DND-41 (cell line): ENCODE data around the gene SNF8.

Experiments
- ATAC-seq: fragments of 200-7000 bp; cut with Tn5 transposase; 3 replicates; pipeline ENCODE4 v1.9.1; 2021; ENCODE audit warnings: low read depth; ENCODE audit not compliant: insufficient read depth
- DNase-seq: peaks from one replicate; pipeline ENCODE4 v3.0.0-alpha.2; 2020
- H2AFZ ChIP-seq: 2 replicates; pipeline ENCODE4 v1.6.0; 2012; ENCODE audit warnings: low read depth, low read length
- H3K27ac ChIP-seq: 2 replicates; pipeline ENCODE4 v1.5.1; 2012; ENCODE audit warnings: low read length, inconsistent platforms
- H3K27me3 ChIP-seq: fragments of 200-600 bp; sonication (generic); 2 replicates; pipeline ENCODE4 v1.6.0; 2012; ENCODE audit warnings: low read length, mild to moderate bottlenecking, inconsistent platforms; ENCODE audit not compliant: insufficient read depth, poor library complexity
- H3K36me3 ChIP-seq: 2 replicates; pipeline ENCODE4 v1.5.1; 2012; ENCODE audit warnings: low read length, inconsistent platforms; ENCODE audit not compliant: insufficient read depth
- H3K4me1 ChIP-seq: 2 replicates; pipeline ENCODE4 v1.5.1; 2012; ENCODE audit warnings: mild to moderate bottlenecking, low read length; ENCODE audit not compliant: insufficient read depth
- H3K4me2 ChIP-seq: 2 replicates; pipeline ENCODE4 v1.6.0; 2012; ENCODE audit warnings: mild to moderate bottlenecking, moderate library complexity, low read length, inconsistent platforms; ENCODE audit not compliant: insufficient read depth
- H3K4me3 ChIP-seq, 2 experiments: fragments of 200-600 bp in 1 of 2; shearing (Covaris generic) in 1 of 2; 2 replicates each; pipeline ENCODE4 v1.5.1; 2012 to 2016; ENCODE audit warnings: inconsistent platforms in 2 of 2, low read length in 2 of 2, mild to moderate bottlenecking in 2 of 2, low read depth in 1 of 2, moderate library complexity in 1 of 2
- H3K79me2 ChIP-seq: 2 replicates; pipeline ENCODE4 v1.6.0; 2012; ENCODE audit warnings: low read length, inconsistent platforms; ENCODE audit not compliant: insufficient read depth
- H3K9ac ChIP-seq: 2 replicates; pipeline ENCODE4 v1.6.0; 2012; ENCODE audit warnings: low read depth, mild to moderate bottlenecking, inconsistent platforms, low read length, moderate library complexity
- H3K9me3 ChIP-seq: 2 replicates; pipeline ENCODE4 v1.5.1; 2012; ENCODE audit warnings: low read length, moderate library complexity, mild to moderate bottlenecking, inconsistent platforms; ENCODE audit not compliant: insufficient read depth, severe bottlenecking
- H4K20me1 ChIP-seq: 2 replicates; pipeline ENCODE4 v1.6.0; 2012; ENCODE audit warnings: low read length; ENCODE audit not compliant: insufficient read depth
- EZH2 ChIP-seq: IDR thresholded peaks from 3 replicates; pipeline ENCODE4 v1.6.1; 2012; ENCODE audit warnings: borderline replicate concordance, low read depth, mild to moderate bottlenecking, moderate library complexity, low read length, inconsistent platforms; ENCODE audit not compliant: severe bottlenecking
- TF ChIP-seq, protein P1 (sequence below): IDR thresholded peaks from 2 replicates; pipeline ENCODE4 v1.5.1; 2012; ENCODE audit warnings: borderline replicate concordance, low read length, moderate library complexity, mild to moderate bottlenecking; ENCODE audit not compliant: poor library complexity, severe bottlenecking; ENCODE audit errors: extremely low read depth

The SNF8 gene

GRCh38 chr17:48901241-48901640 lies 43.4 kb downstream of the SNF8 start:
- Histone ChIP-seq H3K4me3 (no peak overlapping the region), H3K9me3 (no peaks in the 10 kb centered on the region), H3K36me3 (peaks cover 10% of the 10 kb centered on the region), H3K4me2 (no peak overlapping the region), H3K4me1 (no peaks in the 10 kb centered on the region), H2AFZ (no peak overlapping the region), H3K27me3 (no peaks in the 10 kb centered on the region), H3K79me2 (no peaks in the 10 kb centered on the region), H3K27ac (no peak overlapping the region), H4K20me1 (no peaks in the 10 kb centered on the region), H3K9ac (no peak overlapping the region)
- TF ChIP-seq, protein P1, sequence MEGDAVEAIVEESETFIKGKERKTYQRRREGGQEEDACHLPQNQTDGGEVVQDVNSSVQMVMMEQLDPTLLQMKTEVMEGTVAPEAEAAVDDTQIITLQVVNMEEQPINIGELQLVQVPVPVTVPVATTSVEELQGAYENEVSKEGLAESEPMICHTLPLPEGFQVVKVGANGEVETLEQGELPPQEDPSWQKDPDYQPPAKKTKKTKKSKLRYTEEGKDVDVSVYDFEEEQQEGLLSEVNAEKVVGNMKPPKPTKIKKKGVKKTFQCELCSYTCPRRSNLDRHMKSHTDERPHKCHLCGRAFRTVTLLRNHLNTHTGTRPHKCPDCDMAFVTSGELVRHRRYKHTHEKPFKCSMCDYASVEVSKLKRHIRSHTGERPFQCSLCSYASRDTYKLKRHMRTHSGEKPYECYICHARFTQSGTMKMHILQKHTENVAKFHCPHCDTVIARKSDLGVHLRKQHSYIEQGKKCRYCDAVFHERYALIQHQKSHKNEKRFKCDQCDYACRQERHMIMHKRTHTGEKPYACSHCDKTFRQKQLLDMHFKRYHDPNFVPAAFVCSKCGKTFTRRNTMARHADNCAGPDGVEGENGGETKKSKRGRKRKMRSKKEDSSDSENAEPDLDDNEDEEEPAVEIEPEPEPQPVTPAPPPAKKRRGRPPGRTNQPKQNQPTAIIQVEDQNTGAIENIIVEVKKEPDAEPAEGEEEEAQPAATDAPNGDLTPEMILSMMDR, result no peak
- TF ChIP-seq EZH2, result no peak
- 0 out of 3 replicates have a peak, but pooled peaks have one; percentile 24 for ATAC-seq
- no peak for DNase-seq

DNA sequence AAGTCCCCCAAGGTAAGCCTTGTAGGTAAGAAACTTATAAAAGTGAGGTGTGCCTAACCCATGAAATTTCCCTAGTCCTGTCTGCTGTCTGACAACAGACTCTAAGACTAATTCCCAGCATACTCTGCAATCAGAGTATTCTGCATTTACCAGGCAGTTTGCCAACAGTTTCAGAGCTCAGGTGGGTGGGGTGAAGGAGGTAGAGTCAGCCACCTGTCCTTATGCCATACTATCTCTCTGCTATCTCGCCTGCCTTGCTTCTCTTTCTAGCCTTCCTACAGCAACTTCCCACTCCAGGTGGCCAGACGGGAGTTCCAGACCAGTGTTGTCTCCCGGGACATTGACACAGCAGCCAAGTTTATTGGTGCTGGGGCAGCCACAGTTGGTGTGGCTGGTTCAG lies 49.8 kb downstream of the SNF8 start:
- DNase-seq, result no peak
- Histone ChIP-seq H3K9me3 (no peaks in the 10 kb centered on the region), H3K9ac (no peak overlapping the region), H3K27me3 (no peaks in the 10 kb centered on the region), H3K36me3 (peaks cover 24% of the 10 kb centered on the region), H3K4me1 (peaks cover 31% of the 10 kb centered on the region), H3K4me2 (no peak overlapping the region), H3K79me2 (peaks cover 21% of the 10 kb centered on the region), H3K27ac (no peak overlapping the region), H3K4me3 (no peak overlapping the region), H4K20me1 (no peaks in the 10 kb centered on the region), H2AFZ (no peak overlapping the region)
- ATAC-seq, result no peak
- TF ChIP-seq EZH2, result no peak

- peaks cover 21% of the 10 kb centered on the region for H3K79me2 ChIP-seq
- H3K9ac ChIP-seq, result peak overlapping the region; percentile 67
- no peaks in the 10 kb centered on the region for H3K27me3 ChIP-seq
- no peaks in the 10 kb centered on the region for H3K9me3 ChIP-seq
- TF ChIP-seq, protein P1, result no peak
- TF ChIP-seq EZH2, result no peak
- H3K36me3 ChIP-seq, result peaks cover 24% of the 10 kb centered on the region
- H2AFZ ChIP-seq, result no peak overlapping the region
- no peak overlapping the region for H3K27ac ChIP-seq
- DNase-seq (no peak), ATAC-seq (no peak)
- no peaks in the 10 kb centered on the region for H4K20me1 ChIP-seq
- H3K4me2 ChIP-seq, result peak overlapping the region; percentile 94
- peak overlapping the region; percentile 77 to 88; a peak in 3 of 4 replicates for H3K4me3 ChIP-seq
- H3K4me1 ChIP-seq, result peaks cover 31% of the 10 kb centered on the region
These were observed 50.8 kb downstream of the SNF8 start for GRCh38 chr17:48893646-48894508.

DNA sequence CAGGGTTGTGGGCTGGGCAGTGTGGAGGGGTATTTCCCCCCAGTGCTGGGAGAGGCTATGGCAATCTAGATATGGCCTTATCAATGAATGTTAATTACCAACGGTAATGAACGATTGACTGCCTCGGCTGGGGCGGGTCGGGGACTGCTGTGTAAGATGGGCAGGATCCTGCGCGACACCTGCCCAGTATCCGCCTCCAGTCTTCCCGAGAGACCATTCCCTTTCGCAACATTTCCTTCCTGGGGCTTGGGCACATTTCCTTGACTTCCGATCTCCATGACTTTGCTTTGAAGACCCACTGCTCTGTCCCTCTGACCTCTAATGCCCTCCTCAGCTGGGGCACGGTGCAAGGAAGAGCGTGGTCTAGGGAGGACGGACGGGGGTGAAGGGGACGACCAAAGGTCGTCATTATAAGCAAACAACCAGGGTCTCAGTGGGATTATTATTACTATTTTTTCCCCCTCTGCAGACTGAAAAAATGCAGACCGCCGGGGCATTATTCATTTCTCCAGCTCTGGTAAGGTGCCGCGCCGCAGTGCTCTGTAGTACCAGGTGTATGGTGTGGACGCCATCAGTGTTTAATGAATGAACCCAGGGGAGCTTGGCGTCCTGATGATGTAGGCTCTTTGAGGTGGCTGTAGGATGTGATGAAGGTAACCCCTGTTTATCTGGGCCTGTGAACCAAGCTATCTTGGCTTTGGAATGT lies 51.5 kb downstream of the SNF8 start:
- H3K27me3 ChIP-seq, result no peaks in the 10 kb centered on the region

More for the DNA sequence above, 51.5 kb downstream of the SNF8 start:
- peak overlapping the region; percentile 72 for H3K27ac ChIP-seq
- TF ChIP-seq, protein P1, result no peak
- no peak for TF ChIP-seq EZH2
- DNase-seq, result no peak
- H3K79me2 ChIP-seq, result peaks cover 21% of the 10 kb centered on the region
- H3K4me1 ChIP-seq, result peaks cover 31% of the 10 kb centered on the region
- peak overlapping the region; percentile 94 for H3K4me2 ChIP-seq
- H2AFZ ChIP-seq, result peak overlapping the region; percentile 86
- peak overlapping the region; percentile 67 for H3K9ac ChIP-seq
- peaks cover 24% of the 10 kb centered on the region for H3K36me3 ChIP-seq
- no peak for ATAC-seq
- H3K4me3 ChIP-seq, result peak overlapping the region; percentile 77 to 88; a peak in 3 of 4 replicates
- H4K20me1 ChIP-seq, result no peaks in the 10 kb centered on the region
- H3K9me3 ChIP-seq, result no peaks in the 10 kb centered on the region
